ENCODE data around the gene DNAJC11.

DNAJC11 gene

DNA sequence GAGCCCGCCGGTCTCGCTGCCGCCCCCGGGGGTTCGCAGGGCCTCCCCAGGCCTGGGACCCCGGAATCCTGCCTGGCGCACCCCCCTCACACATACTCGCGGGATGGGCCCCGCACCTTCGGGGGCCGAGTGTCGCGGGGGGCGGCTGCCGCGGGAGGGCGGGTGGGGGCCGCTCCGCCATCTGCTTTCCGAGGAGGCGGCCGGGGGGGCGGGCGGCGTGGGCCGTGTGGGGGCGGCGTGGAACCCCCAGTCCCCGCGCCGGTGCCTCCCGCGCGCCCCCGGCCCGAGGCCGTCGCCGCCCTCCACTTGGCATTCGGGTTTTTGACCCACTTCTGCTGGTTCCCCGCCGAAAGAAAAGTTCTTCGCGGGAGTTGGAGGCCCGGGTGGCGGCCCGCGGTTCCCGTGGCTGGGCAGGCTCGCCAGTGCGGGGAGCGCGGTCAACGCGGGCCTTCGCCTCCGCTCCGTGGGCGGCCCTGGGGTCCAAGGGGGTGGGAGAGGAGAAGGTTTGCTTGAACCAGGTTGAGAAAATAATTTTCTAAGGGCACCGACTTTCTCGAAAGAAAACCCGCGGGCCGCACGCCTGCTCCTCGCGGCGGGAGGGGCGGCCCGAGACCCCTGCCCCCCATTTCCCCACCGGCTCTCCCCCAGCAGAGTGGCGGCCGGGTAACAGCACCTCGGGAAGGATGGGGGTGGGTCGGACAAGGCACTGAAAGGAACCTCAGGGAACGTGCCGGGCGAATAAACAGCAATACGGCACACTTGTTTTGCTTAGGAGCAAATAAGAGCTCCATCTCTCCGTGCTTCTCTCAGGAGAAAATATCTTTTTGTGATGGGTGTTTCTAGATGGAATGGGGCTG is 86.5 kb downstream of the DNAJC11 start:
- H3K4me3 ChIP-seq (ENCODE audit: low read depth, low read length): peak overlapping the region; percentile 32
- DNase-seq (ENCODE audit: low read depth): no peak
- TF ChIP-seq, protein P1, sequence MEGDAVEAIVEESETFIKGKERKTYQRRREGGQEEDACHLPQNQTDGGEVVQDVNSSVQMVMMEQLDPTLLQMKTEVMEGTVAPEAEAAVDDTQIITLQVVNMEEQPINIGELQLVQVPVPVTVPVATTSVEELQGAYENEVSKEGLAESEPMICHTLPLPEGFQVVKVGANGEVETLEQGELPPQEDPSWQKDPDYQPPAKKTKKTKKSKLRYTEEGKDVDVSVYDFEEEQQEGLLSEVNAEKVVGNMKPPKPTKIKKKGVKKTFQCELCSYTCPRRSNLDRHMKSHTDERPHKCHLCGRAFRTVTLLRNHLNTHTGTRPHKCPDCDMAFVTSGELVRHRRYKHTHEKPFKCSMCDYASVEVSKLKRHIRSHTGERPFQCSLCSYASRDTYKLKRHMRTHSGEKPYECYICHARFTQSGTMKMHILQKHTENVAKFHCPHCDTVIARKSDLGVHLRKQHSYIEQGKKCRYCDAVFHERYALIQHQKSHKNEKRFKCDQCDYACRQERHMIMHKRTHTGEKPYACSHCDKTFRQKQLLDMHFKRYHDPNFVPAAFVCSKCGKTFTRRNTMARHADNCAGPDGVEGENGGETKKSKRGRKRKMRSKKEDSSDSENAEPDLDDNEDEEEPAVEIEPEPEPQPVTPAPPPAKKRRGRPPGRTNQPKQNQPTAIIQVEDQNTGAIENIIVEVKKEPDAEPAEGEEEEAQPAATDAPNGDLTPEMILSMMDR (IDR thresholded peaks at IDR 0.05; ENCODE audit: low read depth, low read length): no peak
- TF ChIP-seq, protein P2, sequence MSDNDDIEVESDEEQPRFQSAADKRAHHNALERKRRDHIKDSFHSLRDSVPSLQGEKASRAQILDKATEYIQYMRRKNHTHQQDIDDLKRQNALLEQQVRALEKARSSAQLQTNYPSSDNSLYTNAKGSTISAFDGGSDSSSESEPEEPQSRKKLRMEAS (IDR thresholded peaks at IDR 0.05; ENCODE audit: low read depth, low read length): no peak
- TF ChIP-seq POLR2A (IDR thresholded peaks at IDR 0.05; ENCODE audit: extremely low read depth, insufficient read length): no peak
- TF ChIP-seq MYC (IDR thresholded peaks at IDR 0.05; ENCODE audit: low read depth, low read length): no peak

DNA sequence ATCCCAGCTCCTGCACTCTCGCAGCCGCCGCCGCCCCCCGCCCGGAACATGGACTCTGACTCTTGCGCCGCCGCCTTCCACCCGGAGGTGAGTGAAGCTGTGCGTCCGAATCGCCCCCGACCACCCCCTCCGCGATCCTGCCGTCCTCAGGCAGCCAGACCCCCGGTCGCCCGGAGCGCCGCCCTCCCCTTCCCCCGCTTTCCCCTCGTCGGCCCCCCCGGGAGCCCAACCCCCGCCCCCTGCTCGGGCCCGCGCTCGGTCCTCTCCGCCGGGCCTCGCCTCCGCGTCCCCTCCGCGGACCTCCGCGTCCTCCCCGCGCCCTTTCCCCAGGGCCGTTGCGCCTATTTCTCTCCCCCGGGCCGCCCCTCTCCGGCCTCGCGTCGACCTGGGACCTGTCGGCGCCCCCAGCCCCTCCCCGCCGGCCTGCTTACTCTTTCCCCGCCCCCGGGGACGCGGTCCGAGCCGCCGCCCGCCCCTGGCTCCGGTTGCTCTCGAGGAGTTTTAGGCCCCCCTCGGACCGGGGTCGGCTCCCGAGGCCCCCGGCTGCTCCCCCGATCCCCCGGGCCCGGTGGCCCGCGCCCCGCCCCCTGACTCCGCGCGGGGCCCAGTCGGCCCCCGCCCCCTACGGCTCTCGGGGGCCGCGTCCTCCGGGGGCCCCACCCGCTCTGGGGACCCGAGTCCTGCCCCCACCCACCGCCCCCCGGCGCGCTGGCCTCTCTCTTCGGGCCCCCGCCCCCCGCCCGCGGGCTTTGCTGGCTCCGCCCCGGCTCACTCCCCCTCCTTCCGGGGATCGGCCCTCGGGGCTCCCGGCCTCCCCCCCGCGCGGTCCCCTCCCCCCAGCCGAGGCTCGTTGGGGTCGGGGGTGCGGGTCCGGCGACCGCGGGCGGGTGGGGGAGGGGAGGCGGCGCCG is 87.3 kb downstream of the DNAJC11 start:
- peak overlapping the region; percentile 57 for H3K4me3 ChIP-seq (ENCODE audit: low read depth, low read length)
- TF ChIP-seq, protein P2 (IDR thresholded peaks at IDR 0.05; ENCODE audit: low read depth, low read length): no peak
- TF ChIP-seq MYC (IDR thresholded peaks at IDR 0.05; ENCODE audit: low read depth, low read length) (no peak), POLR2A (IDR thresholded peaks at IDR 0.05; ENCODE audit: extremely low read depth, insufficient read length) (no peak)
- TF ChIP-seq, protein P1 (IDR thresholded peaks at IDR 0.05; ENCODE audit: low read depth, low read length): no peak
- DNase-seq (ENCODE audit: low read depth): peak; percentile 65

DNA sequence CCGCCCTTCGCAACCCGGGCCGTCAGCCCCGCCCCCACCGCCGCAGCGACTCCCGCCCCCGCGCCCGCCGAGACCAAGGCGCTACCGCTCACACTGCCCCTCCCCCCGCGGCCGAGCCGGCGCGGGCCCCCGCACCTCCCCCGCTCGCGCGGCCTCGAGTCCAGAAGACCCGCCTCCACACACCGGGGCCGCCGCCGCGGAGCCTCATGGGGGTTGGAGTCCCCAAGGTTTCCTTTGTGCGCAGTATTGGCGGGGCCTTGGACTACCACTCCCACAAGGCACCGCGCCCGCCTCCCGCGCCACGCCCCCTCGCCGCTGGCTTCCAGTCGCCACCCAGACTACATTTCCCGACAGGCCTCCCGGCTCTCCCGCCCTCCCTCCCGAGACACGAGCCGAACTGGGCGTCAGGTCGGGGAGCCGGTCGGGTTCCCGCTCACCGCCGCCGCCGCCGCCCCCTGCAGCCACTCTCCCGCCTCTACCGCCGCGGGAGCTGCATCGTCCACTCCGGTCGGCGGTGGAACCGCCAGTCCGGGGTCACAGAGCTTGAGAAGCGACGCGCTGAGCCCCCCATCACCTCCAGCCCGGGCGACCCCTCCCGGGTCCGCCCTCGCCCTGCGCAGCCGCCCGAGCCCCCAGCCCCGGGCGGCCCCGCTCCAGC is 88.1 kb downstream of the DNAJC11 start, which contains the start of gene PHF13:
Gene PHF13, plus strand, starts transcription at position 371 of the 658 bp plus-strand sequence. CDS start 336 bp downstream, outside the sequence.
- peak; percentile 99 for DNase-seq (ENCODE audit: low read depth)
- TF ChIP-seq, protein P2 (IDR thresholded peaks at IDR 0.05; ENCODE audit: low read depth, low read length): peak; percentile 57
- peak; percentile 16 for TF ChIP-seq POLR2A (IDR thresholded peaks at IDR 0.05; ENCODE audit: extremely low read depth, insufficient read length)
- TF ChIP-seq, protein P1 (IDR thresholded peaks at IDR 0.05; ENCODE audit: low read depth, low read length): no peak
- peak; percentile 84 for TF ChIP-seq MYC (IDR thresholded peaks at IDR 0.05; ENCODE audit: low read depth, low read length)
- peak within 1 kb of the TSS; percentile 62 for H3K4me3 ChIP-seq (ENCODE audit: low read depth, low read length)

DNA sequence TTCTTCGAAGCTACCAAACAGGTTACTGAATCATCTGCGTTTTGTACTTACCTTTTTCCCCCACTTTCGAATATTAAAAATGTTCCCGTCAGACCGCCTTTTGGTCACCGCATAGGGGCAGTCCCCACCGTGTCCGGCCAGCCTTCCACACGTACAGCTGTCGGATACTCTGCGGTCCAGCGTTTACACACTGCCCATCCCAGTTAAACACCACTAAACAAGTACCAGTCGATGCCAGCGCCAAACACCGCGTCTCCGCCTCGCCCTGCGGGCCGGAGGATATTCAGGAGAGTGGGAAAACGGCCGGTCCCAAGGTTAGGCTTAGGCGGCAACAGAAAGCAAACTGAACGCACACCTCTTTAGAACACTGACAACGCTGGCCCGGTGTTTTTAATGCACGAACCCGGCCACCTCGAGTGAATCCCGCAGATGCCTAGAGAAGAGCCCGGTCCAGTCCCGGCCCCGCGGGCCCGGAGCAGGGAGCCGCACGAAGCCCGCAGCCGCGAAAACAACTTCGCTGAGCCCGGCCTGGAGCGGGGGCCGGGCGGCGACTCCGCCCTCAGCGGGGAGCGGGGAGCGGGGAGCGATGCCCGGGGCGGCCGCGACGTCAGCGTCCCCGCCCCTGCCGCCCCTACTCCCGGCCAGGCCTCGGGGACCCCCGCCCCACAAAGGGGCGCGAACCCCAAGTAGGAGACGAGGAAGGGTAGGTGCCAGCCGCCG is 88.8 kb downstream of the DNAJC11 start:
- TF ChIP-seq POLR2A (IDR thresholded peaks at IDR 0.05; ENCODE audit: extremely low read depth, insufficient read length) (no peak), MYC (IDR thresholded peaks at IDR 0.05; ENCODE audit: low read depth, low read length) (no peak)
- TF ChIP-seq, protein P2 (IDR thresholded peaks at IDR 0.05; ENCODE audit: low read depth, low read length): no peak
- TF ChIP-seq, protein P1 (IDR thresholded peaks at IDR 0.05; ENCODE audit: low read depth, low read length): no peak
- H3K4me3 ChIP-seq (ENCODE audit: low read depth, low read length): peak overlapping the region; percentile 62
- DNase-seq (ENCODE audit: low read depth): no peak

Measured in NB4 (cell line).